Activated CD8-positive, alpha-beta T cell treated with anti-CD3 and anti-CD28 coated beads for 36 hours (primary cell): ENCODE results near the gene OR5A1. TPM values are rescaled to one million over a fixed set of nuclear protein-coding genes. Genes with fewer than 3 reads are reported as not detected.
A peak's percentile ranks its signal among the peaks of the same experiment; 100 is the strongest.

ENCODE experiments used
- ATAC-seq: fragments of 200-7000 bp; cut with Tn5 transposase; one replicate; pipeline ENCODE4 v1.10.0; 2021; ENCODE audit warnings: mild to moderate bottlenecking, moderate library complexity
- CTCF ChIA-PET: fragments of 350-600 bp; sonication (Branson Sonifier 250); formaldehyde crosslinking; loops from one replicate; lab custom pipeline; 2021; ENCODE audit warnings: antibody characterized with exemption; lab: Charles Lee
- POLR2A ChIA-PET: fragments of 350-600 bp; sonication (Branson Sonifier 250); formaldehyde crosslinking; loops from one replicate; lab custom pipeline; 2021; ENCODE audit warnings: antibody characterized with exemption; lab: Charles Lee
- DNase-seq: peaks from one replicate; pipeline ENCODE4 v3.0.0-alpha.2; 2020
- H3K27ac Mint-ChIP-seq: one replicate; pipeline ENCODE4 v1.8.0; 2021; ENCODE audit warnings: mild to moderate bottlenecking, mixed read lengths
- H3K27me3 Mint-ChIP-seq: one replicate; pipeline ENCODE4 v1.8.0; 2021; ENCODE audit warnings: mixed read lengths
- H3K36me3 Mint-ChIP-seq: one replicate; pipeline ENCODE4 v1.8.0; 2021; ENCODE audit warnings: low read depth, mixed read lengths
- H3K4me1 Mint-ChIP-seq: one replicate; pipeline ENCODE4 v1.8.0; 2021; ENCODE audit warnings: low read depth, mixed read lengths
- H3K4me3 Mint-ChIP-seq: one replicate; pipeline ENCODE4 v1.8.0; 2021; ENCODE audit warnings: mild to moderate bottlenecking, moderate library complexity, mixed read lengths
- H3K9me3 Mint-ChIP-seq: one replicate; pipeline ENCODE4 v1.8.0; 2021; ENCODE audit warnings: mixed read lengths
- intact Hi-C: fragments of 100-400 bp; cut with micrococcal nuclease; formaldehyde crosslinking; loops from one replicate; pipeline ENCODE4 v1.10.0; 2022
- total RNA-seq, 2 experiments: library from RNA; stranded (reverse); gene quantifications; one replicate each; pipeline ENCODE4 v1.2.3, GENCODE V29; 2021
- TF ChIP-seq, protein P1 (sequence below): fragments of 200-600 bp; IDR thresholded peaks from one replicate; pipeline ENCODE4 v1.8.0; 2022; ENCODE audit warnings: antibody characterized with exemption, mild to moderate bottlenecking

The OR5A1 gene
- total RNA-seq, 2 experiments from 2014 or later = not detected

DNA sequence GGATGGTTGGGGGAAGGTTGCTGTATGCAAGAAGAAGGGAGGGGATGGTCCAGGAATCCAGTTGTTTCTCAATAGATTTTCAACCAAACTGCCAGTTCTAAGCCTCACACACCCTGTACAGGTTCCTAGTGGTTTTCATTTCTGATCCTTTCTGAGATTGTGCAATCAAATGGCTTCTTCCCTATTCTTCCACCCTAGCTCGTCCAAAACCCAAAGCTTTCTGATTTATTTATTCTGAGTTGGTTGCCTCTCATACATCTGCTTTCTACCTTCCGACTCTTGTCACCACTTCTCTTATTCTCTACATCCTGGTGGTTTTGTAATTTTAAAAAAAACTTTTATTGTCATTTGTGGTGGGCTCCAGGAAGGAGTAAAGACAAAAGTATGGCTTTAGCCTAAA, 22.6 kb upstream of the OR5A1 start:
- H3K27ac Mint-ChIP-seq = no peak overlapping the region
- TF ChIP-seq, protein P1, sequence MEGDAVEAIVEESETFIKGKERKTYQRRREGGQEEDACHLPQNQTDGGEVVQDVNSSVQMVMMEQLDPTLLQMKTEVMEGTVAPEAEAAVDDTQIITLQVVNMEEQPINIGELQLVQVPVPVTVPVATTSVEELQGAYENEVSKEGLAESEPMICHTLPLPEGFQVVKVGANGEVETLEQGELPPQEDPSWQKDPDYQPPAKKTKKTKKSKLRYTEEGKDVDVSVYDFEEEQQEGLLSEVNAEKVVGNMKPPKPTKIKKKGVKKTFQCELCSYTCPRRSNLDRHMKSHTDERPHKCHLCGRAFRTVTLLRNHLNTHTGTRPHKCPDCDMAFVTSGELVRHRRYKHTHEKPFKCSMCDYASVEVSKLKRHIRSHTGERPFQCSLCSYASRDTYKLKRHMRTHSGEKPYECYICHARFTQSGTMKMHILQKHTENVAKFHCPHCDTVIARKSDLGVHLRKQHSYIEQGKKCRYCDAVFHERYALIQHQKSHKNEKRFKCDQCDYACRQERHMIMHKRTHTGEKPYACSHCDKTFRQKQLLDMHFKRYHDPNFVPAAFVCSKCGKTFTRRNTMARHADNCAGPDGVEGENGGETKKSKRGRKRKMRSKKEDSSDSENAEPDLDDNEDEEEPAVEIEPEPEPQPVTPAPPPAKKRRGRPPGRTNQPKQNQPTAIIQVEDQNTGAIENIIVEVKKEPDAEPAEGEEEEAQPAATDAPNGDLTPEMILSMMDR = no peak
- intact Hi-C loops = no loop called here
- no peak for ATAC-seq
- H3K36me3 Mint-ChIP-seq = peaks cover 1% of the 10 kb centered on the region
- no peak for DNase-seq
- H3K4me3 Mint-ChIP-seq = no peak overlapping the region
- peaks cover 12% of the 10 kb centered on the region for H3K4me1 Mint-ChIP-seq
- CTCF ChIA-PET = interaction anchor here (0.8 to 1.3 kb wide), 2 partner anchors 242 to 255 kb away, joined by 4 to 5 read pairs; partner anchors contain the start of gene DTX4
- POLR2A ChIA-PET = no interaction called here
- H3K9me3 Mint-ChIP-seq = peaks cover 3% of the 10 kb centered on the region
- peaks cover 13% of the 10 kb centered on the region for H3K27me3 Mint-ChIP-seq

DNA sequence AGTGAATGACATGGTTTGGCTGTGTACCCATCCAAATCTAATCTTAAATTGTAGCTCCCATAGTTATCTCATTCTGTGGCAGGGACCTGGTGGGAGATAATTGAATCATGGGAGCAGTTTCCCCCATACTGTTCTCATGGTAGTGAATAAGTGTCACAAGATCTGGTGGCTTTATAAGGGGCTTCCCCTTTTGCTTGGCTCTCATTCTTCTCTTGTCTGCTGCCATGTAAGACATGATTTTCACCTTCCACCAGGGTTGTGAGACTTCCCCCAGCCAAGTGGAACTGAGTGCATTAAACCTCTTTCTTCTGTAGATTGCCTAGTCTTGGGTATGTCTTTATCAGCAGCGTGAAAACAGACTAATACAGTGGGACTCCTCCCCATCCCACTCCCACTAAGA, 21.2 kb upstream of the OR5A1 start:
- no peak for DNase-seq
- ChIA-PET POLR2A (interaction anchor here (0.6 kb wide), 1 partner anchor 13 kb away, joined by 3 read pairs; no protein-coding TSS in a partner anchor), CTCF (interaction anchor here (1.2 to 1.5 kb wide), 2 partner anchors 257 to 279 kb away, joined by 3 read pairs; no protein-coding TSS in a partner anchor)
- H3K4me1 Mint-ChIP-seq = peaks cover 12% of the 10 kb centered on the region
- peaks cover 1% of the 10 kb centered on the region for H3K36me3 Mint-ChIP-seq
- TF ChIP-seq, protein P1 = no peak
- intact Hi-C loops = no loop called here
- H3K9me3 Mint-ChIP-seq = peaks cover 3% of the 10 kb centered on the region
- ATAC-seq = no peak
- H3K27me3 Mint-ChIP-seq = peaks cover 13% of the 10 kb centered on the region
- H3K27ac Mint-ChIP-seq = no peak overlapping the region
- H3K4me3 Mint-ChIP-seq = no peak overlapping the region

DNA sequence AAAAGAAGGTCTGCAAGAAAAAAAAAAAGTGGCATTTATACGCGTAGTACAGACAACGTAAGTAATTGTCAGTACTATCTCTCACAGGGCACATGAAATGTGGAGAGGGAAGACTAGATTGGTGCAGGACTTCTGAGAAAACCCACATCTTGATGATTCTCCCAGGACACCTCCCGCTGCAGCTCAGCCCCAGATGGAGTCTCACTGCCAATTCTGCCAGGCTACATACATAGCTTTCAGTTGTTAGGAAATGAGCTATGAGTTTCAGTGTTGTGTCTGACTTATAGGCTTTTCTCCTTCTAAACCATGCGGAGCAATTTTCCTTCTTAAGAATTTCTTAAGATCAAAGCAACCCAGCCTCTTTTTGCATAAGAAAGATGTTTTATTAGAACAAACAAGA, 19.7 kb upstream of the OR5A1 start:
- TF ChIP-seq, protein P1 = no peak
- intact Hi-C loops = no loop called here
- ATAC-seq = no peak
- peaks cover 12% of the 10 kb centered on the region for H3K4me1 Mint-ChIP-seq
- no peak for DNase-seq
- CTCF ChIA-PET = interaction anchor here (1.2 kb wide), 1 partner anchor 258 kb away, joined by 3 read pairs; no protein-coding TSS in a partner anchor
- no peaks in the 10 kb centered on the region for H3K9me3 Mint-ChIP-seq
- H3K36me3 Mint-ChIP-seq = no peaks in the 10 kb centered on the region
- no peak overlapping the region for H3K4me3 Mint-ChIP-seq
- no peak overlapping the region for H3K27ac Mint-ChIP-seq
- H3K27me3 Mint-ChIP-seq = peaks cover 13% of the 10 kb centered on the region
- POLR2A ChIA-PET = no interaction called here

DNA sequence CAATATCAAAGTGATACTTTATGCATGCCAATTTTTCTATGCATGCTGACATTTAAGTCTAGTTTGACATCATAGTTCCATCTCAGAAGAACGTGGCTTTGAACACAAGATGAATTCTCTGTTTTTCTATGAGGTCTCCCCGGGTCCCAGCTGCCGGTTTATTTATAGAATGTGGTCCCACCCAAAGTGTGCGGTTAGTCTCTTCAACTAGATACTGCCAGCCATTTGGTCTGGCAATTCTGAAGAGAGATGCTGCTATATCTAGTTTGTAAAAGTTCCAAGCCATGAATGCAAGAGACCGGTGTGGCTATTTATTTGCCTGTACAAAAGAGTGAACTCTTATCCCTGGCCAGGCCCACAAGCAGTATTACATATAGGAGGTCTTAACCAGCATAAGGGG, 19.2 kb upstream of the OR5A1 start:
- TF ChIP-seq, protein P1 = no peak
- peak; percentile 5 for DNase-seq
- CTCF ChIA-PET = no interaction called here
- intact Hi-C loops = no loop called here
- Mint-ChIP-seq H3K4me1 (peaks cover 12% of the 10 kb centered on the region), H3K27ac (no peak overlapping the region), H3K9me3 (no peaks in the 10 kb centered on the region), H3K27me3 (peaks cover 13% of the 10 kb centered on the region), H3K4me3 (no peak overlapping the region), H3K36me3 (no peaks in the 10 kb centered on the region)
- no peak for ATAC-seq
- POLR2A ChIA-PET = no interaction called here

DNA sequence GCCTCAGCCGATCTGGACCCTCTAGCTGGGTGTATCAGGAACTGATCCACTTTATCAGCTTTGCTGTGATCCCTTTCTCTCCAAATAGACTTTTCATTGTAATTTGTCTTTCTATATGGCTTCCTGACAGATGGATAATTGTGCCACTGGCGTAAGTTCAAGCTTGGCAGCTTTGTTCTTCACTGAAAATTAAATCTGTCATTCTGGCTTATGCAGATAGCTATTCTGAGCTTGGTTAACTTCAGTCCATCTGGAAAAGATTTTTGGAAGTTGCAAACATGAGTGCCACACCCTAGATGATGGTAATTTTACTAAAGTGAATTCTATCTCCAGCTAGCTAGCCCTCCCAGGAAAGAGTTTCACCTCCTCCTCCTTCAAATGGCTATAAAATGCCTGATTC, 18.1 kb upstream of the OR5A1 start:
- DNase-seq (no peak), ATAC-seq (no peak)
- TF ChIP-seq, protein P1 = no peak
- intact Hi-C loops = no loop called here
- ChIA-PET CTCF (interaction anchor here (0.6 to 1.9 kb wide), 3 partner anchors 12 to 247 kb away, joined by 3 to 5 read pairs (median 4); partner anchors contain the start of gene DTX4), POLR2A (no interaction called here)
- H3K9me3 Mint-ChIP-seq = no peaks in the 10 kb centered on the region
- H3K4me3 Mint-ChIP-seq = no peak overlapping the region
- H3K4me1 Mint-ChIP-seq = peaks cover 12% of the 10 kb centered on the region
- H3K27me3 Mint-ChIP-seq = peaks cover 7% of the 10 kb centered on the region
- H3K36me3 Mint-ChIP-seq = no peaks in the 10 kb centered on the region
- no peak overlapping the region for H3K27ac Mint-ChIP-seq
